GM12878 (cell line): ENCODE results near the gene SOS1. TPM values are rescaled to one million over a fixed set of nuclear protein-coding genes. Genes with fewer than 3 reads are reported as not detected.

Source experiments
- ATAC-seq: fragments of 200-7000 bp; cut with Tn5 transposase; 3 replicates; pipeline ENCODE4 v1.9.1; 2020; ENCODE audit warnings: mild to moderate bottlenecking, moderate library complexity
- BruUV-seq: library from RNA; stranded (reverse); fragments of 400-500 nt; replicated peaks from 2 replicates; lab custom pipeline; 2021; lab: Mats Ljungman, UMichigan
- CTCF ChIA-PET: fragments of 300-600 bp; sonication (Branson Sonifier 250); formaldehyde crosslinking; extraction: SDS; loops from one replicate; lab custom pipeline; 2021; ENCODE audit warnings: inconsistent platforms; lab: Yijun Ruan, JAX
- POLR2A ChIA-PET: fragments of 350-600 bp; formaldehyde crosslinking; extraction: SDS; loops from one replicate; lab custom pipeline; 2021; ENCODE audit warnings: inconsistent platforms; lab: Charles Lee
- RAD21 ChIA-PET: fragments of 300-600 bp; sonication (Branson Sonifier 250); formaldehyde crosslinking; loops from one replicate; lab custom pipeline; 2023; ENCODE audit warnings: antibody characterized with exemption; ENCODE audit not compliant: unreplicated experiment; lab: Charles Lee
- SMC1A ChIA-PET: fragments of 300-600 bp; sonication (Branson Sonifier 250); formaldehyde crosslinking; loops from one replicate; lab custom pipeline; 2023; ENCODE audit not compliant: unreplicated experiment, uncharacterized antibody; lab: Charles Lee
- DNase-seq: peaks from one replicate; pipeline ENCODE4 v3.0.0-alpha.2; 2011; ENCODE audit warnings: low read depth, low spot score
- FAIRE-seq: peaks from 3 replicates; lab custom pipeline; 2011; peaks lifted over from hg19 to GRCh38; lab: Jason Lieb, UNC
- H2AFZ ChIP-seq: 2 replicates; pipeline ENCODE4 v1.6.0; 2011; ENCODE audit warnings: low read depth, low read length, control low read depth; ENCODE audit not compliant: control insufficient read depth
- H3K27ac ChIP-seq: 2 replicates; pipeline ENCODE4 v1.5.1; 2011; ENCODE audit warnings: control low read depth; ENCODE audit not compliant: control insufficient read depth, insufficient read depth
- H3K27me3 ChIP-seq, 2 experiments: replicated peaks in 1 of 2; 2 replicates each; pipeline versions ENCODE4 v1.6.0 to v1.6.1; 2011; ENCODE audit warnings: low read length in 1 of 2; ENCODE audit not compliant: control insufficient read depth in 2 of 2, insufficient read depth in 2 of 2
- H3K36me3 ChIP-seq, 2 experiments: 2 replicates each; pipeline ENCODE4 v1.5.1; 2011; ENCODE audit warnings: low read length in 1 of 2; ENCODE audit not compliant: control insufficient read depth in 2 of 2, insufficient read depth in 2 of 2
- H3K4me1 ChIP-seq: 2 replicates; pipeline ENCODE4 v1.6.1; 2011; ENCODE audit warnings: mild to moderate bottlenecking, low read length, moderate library complexity, mixed read lengths; ENCODE audit not compliant: control insufficient read depth, insufficient read depth
- H3K4me2 ChIP-seq: 2 replicates; pipeline ENCODE4 v1.6.0; 2011; ENCODE audit warnings: control low read depth; ENCODE audit not compliant: control insufficient read depth, insufficient read depth
- H3K4me3 ChIP-seq: fragments of 200-600 bp; sonication (generic); 2 replicates; pipeline ENCODE4 v1.5.1; 2016
- H3K79me2 ChIP-seq: 2 replicates; pipeline ENCODE4 v1.6.0; 2011; ENCODE audit warnings: low read length; ENCODE audit not compliant: control insufficient read depth, insufficient read depth
- H3K9ac ChIP-seq: 2 replicates; pipeline ENCODE4 v1.8.0; 2011; ENCODE audit warnings: low read length, control low read depth, mixed read lengths; ENCODE audit not compliant: control insufficient read depth, insufficient read depth
- H3K9me3 ChIP-seq: replicated peaks from 3 replicates; pipeline ENCODE4 v1.5.1; 2011; ENCODE audit warnings: mild to moderate bottlenecking, low read length; ENCODE audit not compliant: control insufficient read depth, insufficient read depth
- H4K20me1 ChIP-seq: 2 replicates; pipeline ENCODE4 v1.6.0; 2011; ENCODE audit not compliant: control insufficient read depth, insufficient read depth
- KLF5 ChIP-seq: fragments of 450-650 bp; IDR thresholded peaks from 2 replicates; pipeline ENCODE4 v1.6.1; 2014; ENCODE audit warnings: mild to moderate bottlenecking; ENCODE audit not compliant: partially characterized antibody
- MYC ChIP-seq: IDR thresholded peaks from 2 replicates; pipeline ENCODE4 v1.6.1; 2011; ENCODE audit warnings: mild to moderate bottlenecking, low read length, moderate library complexity, inconsistent platforms; ENCODE audit not compliant: insufficient read depth, insufficient replicate concordance, insufficient read length, severe bottlenecking
- NFYB ChIP-seq: IDR thresholded peaks from 2 replicates; pipeline ENCODE4 v1.6.1; 2011; ENCODE audit warnings: low read depth, mild to moderate bottlenecking, low read length, improper control_type of control experiment, moderate library complexity; ENCODE audit not compliant: insufficient read depth
- PAX8 ChIP-seq: fragments of 450-650 bp; IDR thresholded peaks from 2 replicates; pipeline ENCODE4 v1.6.1; 2017; ENCODE audit warnings: mild to moderate bottlenecking, moderate library complexity
- USF2 ChIP-seq: IDR thresholded peaks from 2 replicates; pipeline ENCODE4 v1.6.1; 2011; ENCODE audit warnings: low read depth, low read length, improper control_type of control experiment, borderline replicate concordance
- ZBTB40 ChIP-seq: fragments of 450-650 bp; IDR thresholded peaks from 2 replicates; pipeline ENCODE4 v1.6.1; 2016; ENCODE audit warnings: mild to moderate bottlenecking, moderate library complexity, borderline replicate concordance
- ZNF687 ChIP-seq: fragments of 450-650 bp; IDR thresholded peaks from 2 replicates; pipeline ENCODE4 v1.6.1; 2017; ENCODE audit warnings: mild to moderate bottlenecking, moderate library complexity
- WGBS: methylation state at CpG from one replicate; pipeline ENCODE4 v1.1.6; 2016; ENCODE audit warnings: low lambda C conversion rate; ENCODE audit not compliant: insufficient replicate concordance, insufficient coverage; ENCODE audit errors: missing lambda C conversion rate; 5-methylcytosine and 5-hydroxymethylcytosine counted together
- in situ Hi-C: fragments of 300-500 bp; cut with MboI; formaldehyde crosslinking; loops from 9 replicates; pipeline ENCODE4 v1.14.3; 2018; ENCODE audit warnings: mixed read lengths
- intact Hi-C: fragments of 100-400 bp; cut with micrococcal nuclease; formaldehyde crosslinking; loops from one replicate; pipeline ENCODE4 v1.14.2; 2022; ENCODE audit not compliant: unreplicated experiment
- polyA plus RNA-seq, 11 experiments: library from polyadenylated mRNA; depleted of rRNA in 4 of 11; unstranded in 6 of 11; stranded (reverse) in 5 of 11; fragments of >200 nt; fragmentation: Nextera tagmentation in 4 of 11; fragmentation: Illumina TruSeq in 1 of 11; extraction: Ambion mirVana in 4 of 11; extraction: Trizol in 1 of 11; gene quantifications; 1 replicate in 1 of 11; 2 replicates in 10 of 11; pipeline versions ENCODE4 v1.2.1 to v1.2.3, GENCODE V29; 2011 to 2016; ENCODE audit warnings: inconsistent platforms in 2 of 11, missing spikeins in 2 of 11, low read depth in 1 of 11
- total RNA-seq, 4 experiments: library from RNA; depleted of rRNA in 3 of 4; stranded (reverse); fragments of >200 nt in 3 of 4; fragmentation: Illumina TruSeq in 1 of 4; extraction: Trizol in 1 of 4; gene quantifications; 2 replicates each; pipeline versions ENCODE4 v1.2.1 to v1.2.3, GENCODE V29; 2013 to 2021

SOS1 gene
- total and polyA plus RNA-seq, 10 of the 15 experiments (the other 5 are each of a cell fraction or from before 2014, with no cell fraction given) = 2.1 to 24.1 (median 8.5) TPM

- WGBS = 71% methylated on average over 7 of the region's 7 CpGs
- H3K4me2 ChIP-seq = peak overlapping the region; percentile 94
- TF ChIP-seq MYC (no peak), ZNF687 (no peak), PAX8 (0 out of 2 replicates have a peak, but pooled peaks have one; percentile 42), NFYB (no peak), KLF5 (no peak), USF2 (no peak), ZBTB40 (0 out of 2 replicates have a peak, but pooled peaks have one; percentile 6)
- H3K9ac ChIP-seq = peak overlapping the region; percentile 80
- BruUV-seq = no TSS peak
- H3K4me3 ChIP-seq = peak overlapping the region; percentile 83
- ChIA-PET CTCF (interaction anchor here (3.2 to 6.7 kb wide), 4 partner anchors 25 to 107 kb away, joined by 13 to 98 read pairs (median 32); no protein-coding TSS in a partner anchor), SMC1A (interaction anchor here (1.1 to 4.6 kb wide), 6 partner anchors 12 to 256 kb away, joined by 3 to 58 read pairs (median 31); no protein-coding TSS in a partner anchor), RAD21 (interaction anchor here (1.5 to 6.2 kb wide), 4 partner anchors 27 to 106 kb away, joined by 5 to 83 read pairs (median 26); no protein-coding TSS in a partner anchor), POLR2A (interaction anchor here (0.5 to 4.9 kb wide), 7 partner anchors 7 to 456 kb away, joined by 3 to 30 read pairs (median 5); partner anchors contain the start of gene GALM)
- no peaks in the 10 kb centered on the region for H4K20me1 ChIP-seq
- peaks cover 6% of the 10 kb centered on the region for H3K4me1 ChIP-seq
- peaks cover 42% of the 10 kb centered on the region for H3K79me2 ChIP-seq
- no peaks in the 10 kb centered on the region for H3K36me3 ChIP-seq
- H3K27me3 ChIP-seq = no peaks in the 10 kb centered on the region
- peak overlapping the region; percentile 84 for H3K27ac ChIP-seq
- ATAC-seq = no peak
- no peaks in the 10 kb centered on the region for H3K9me3 ChIP-seq
- in situ Hi-C loops (no loop called here), intact Hi-C loops (loop anchor here (10.0 kb wide), 1 partner anchor 507 kb away; no protein-coding TSS in a partner anchor)
- DNase-seq = no peak
- no peak for FAIRE-seq
- H2AFZ ChIP-seq = peak overlapping the region; percentile 88
These were observed 742 bp upstream of the SOS1 start for GRCh38 chr2:39121523-39122063.
